Cardiac fibroblast (primary cell): Measurements from ENCODE around the gene LMX1B.

Source experiments
- DNase-seq, 2 donors: peaks; one replicate each; pipeline versions ENCODE4 v3.0.0 to v3.0.0-alpha.2; 2010; ENCODE audit warnings: low read depth in 2 of 2
- H3K4me3 ChIP-seq, 2 donors: replicated peaks in 1 of 2; 1 replicate in 1 of 2; 2 replicates in 1 of 2; pipeline ENCODE4 v1.5.1; 2011; ENCODE audit warnings: low read depth in 2 of 2, low read length in 2 of 2, mild to moderate bottlenecking in 2 of 2, moderate library complexity in 1 of 2
- TF ChIP-seq, protein P1 (sequence below): IDR thresholded peaks from one replicate; pipeline ENCODE4 v1.5.1; 2011; ENCODE audit warnings: low read depth, mild to moderate bottlenecking, low read length, inconsistent platforms

LMX1B gene

DNA sequence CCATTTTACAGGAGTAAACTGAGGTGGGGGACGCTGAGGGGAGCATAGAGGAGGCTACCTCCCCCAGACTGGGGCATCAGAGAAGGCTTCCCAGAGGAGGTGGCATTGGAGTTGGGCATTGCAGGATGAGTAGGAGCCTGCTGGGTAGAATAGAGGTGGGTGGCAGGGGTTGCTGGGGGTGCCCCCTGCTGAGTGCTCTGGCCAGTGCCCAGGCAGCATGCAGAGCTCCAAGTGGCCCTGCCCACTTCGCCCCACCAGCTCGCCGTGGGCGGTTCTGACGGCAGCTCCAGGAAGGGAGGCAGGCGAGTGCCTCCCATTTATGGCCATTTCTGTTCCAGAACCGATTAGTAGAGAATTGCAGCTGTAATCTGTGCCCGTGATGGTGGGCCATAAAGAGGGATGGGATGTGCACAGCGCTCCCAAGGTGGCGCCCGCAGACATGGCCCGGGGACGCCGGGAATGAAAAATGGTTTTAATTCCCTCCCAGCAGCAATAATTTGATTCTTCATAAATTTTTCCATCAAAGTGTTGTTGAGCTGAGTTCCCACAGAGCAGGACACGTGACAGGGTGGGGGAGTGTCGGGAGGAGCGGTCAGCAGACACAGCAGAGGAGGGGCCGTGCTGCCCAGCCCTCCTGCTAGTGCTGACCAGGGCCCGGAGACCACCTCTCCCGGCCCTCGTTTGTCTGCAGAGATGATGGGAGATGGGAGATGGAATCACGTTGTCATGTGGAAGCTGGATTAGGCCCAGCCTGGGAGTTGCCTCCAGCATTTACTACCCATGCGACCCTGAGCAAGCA lies 75.5 kb downstream of the LMX1B start:
- no peak for DNase-seq
- H3K4me3 ChIP-seq = no peak overlapping the region
- TF ChIP-seq, protein P1, sequence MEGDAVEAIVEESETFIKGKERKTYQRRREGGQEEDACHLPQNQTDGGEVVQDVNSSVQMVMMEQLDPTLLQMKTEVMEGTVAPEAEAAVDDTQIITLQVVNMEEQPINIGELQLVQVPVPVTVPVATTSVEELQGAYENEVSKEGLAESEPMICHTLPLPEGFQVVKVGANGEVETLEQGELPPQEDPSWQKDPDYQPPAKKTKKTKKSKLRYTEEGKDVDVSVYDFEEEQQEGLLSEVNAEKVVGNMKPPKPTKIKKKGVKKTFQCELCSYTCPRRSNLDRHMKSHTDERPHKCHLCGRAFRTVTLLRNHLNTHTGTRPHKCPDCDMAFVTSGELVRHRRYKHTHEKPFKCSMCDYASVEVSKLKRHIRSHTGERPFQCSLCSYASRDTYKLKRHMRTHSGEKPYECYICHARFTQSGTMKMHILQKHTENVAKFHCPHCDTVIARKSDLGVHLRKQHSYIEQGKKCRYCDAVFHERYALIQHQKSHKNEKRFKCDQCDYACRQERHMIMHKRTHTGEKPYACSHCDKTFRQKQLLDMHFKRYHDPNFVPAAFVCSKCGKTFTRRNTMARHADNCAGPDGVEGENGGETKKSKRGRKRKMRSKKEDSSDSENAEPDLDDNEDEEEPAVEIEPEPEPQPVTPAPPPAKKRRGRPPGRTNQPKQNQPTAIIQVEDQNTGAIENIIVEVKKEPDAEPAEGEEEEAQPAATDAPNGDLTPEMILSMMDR = no peak

DNA sequence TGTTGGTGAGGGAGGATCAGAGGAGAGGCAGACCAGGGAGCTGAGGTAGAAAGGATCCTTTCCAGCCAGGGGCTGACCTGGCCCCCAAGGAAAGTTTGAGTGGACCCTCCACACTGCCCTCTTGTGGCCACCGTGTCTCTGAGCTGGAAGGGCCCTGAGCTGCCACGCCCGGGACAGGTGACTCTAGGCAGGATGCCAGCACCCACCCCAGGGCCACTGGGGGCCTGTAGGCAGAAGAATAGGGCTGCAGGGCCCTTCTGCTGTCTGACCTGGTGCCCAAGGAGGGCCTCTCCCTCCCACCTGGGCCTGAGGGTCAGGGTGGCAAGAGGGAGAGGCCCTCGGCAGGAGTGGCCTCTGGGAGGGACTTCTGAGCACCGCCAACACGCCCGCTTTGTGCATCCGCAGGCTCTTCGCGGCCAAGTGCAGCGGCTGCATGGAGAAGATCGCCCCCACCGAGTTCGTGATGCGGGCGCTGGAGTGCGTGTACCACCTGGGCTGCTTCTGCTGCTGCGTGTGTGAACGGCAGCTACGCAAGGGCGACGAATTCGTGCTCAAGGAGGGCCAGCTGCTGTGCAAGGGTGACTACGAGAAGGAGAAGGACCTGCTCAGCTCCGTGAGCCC lies 76.8 kb downstream of the LMX1B start:
- TF ChIP-seq, protein P1 = peak; percentile 62
- no peak overlapping the region for H3K4me3 ChIP-seq
- DNase-seq = peak in 1 of 2 donors; percentile 13

DNA sequence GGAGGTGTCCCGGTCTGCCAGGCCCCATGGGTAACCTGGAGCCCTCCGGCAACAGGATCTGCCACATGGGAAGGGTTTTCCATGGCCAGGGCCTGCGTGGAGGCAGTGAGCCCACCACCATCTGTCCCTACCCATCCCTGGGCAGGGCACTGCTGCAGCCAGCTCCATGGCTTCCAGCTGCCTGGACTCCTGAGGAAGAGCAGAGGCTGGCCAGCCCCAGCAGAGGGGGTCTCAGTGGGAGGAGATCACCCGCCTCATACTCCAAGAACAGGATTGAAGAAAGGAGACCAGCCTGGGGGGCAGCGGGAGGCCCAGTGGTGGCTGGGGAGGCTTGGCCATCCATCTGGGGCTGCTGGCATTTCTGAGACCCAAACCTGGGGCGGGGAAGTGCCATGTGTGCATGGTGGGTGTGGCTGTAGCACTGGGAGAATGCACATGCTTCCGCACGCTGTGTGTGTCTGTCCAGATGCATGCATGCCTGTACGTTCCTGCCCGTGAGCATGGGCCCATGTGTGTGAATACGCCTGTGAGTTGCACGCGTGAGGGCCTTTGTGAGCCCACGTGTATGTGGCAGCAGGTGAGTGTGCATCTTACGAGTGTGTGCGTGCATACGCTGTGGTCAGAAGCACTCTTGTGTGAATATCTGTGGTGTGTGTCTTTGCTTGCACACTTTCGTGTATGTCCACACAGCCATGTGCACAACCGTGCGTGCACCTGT lies 78.5 kb downstream of the LMX1B start:
- TF ChIP-seq, protein P1 = no peak
- no peak overlapping the region for H3K4me3 ChIP-seq
- no peak for DNase-seq

DNA sequence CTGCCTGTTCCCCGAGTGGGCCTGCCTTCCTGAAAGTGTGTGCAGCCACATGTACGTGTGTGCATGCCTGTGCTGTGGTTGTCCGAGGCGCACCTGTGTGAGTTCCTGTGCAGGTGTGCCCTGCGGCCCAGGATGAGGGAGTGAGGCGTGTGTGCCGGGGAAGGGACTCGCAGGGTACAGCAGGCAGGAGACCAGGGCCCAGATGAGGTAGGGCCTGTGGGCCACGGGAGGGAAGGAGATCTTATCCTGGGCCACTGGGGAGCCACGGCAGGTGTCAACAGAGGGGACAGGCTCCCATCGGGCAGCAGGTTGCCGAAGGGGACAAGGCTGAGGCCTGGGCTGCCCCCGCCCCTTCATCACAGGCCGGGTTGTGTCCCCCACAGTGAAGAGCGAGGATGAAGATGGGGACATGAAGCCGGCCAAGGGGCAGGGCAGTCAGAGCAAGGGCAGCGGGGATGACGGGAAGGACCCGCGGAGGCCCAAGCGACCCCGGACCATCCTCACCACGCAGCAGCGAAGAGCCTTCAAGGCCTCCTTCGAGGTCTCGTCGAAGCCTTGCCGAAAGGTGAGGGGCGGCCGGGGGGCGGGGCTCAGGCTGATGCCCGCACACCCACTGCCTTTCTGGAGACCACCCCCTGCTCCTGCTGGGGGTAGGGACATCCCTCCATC lies 79.2 kb downstream of the LMX1B start:
- no peak overlapping the region for H3K4me3 ChIP-seq
- DNase-seq = no peak
- TF ChIP-seq, protein P1 = no peak

DNA sequence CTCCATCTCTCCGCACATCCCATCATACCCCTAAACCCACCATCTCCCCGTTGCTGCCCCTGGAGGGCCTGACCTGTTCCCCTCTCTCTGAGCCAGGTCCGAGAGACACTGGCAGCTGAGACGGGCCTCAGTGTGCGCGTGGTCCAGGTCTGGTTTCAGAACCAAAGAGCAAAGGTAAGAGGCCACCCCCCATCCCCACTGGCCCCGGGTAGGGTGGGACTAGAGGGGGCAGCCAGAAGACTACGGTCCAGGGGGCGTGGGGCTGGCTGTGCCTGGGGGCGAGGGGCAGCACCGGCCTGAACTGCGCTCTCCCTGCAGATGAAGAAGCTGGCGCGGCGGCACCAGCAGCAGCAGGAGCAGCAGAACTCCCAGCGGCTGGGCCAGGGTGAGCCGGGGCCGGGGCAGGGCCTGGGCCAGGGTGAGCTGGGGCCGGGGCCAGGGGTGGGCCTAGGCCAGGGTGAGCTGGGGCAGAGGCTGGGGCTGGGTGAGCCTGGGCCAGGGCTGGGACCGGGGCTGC lies 79.8 kb downstream of the LMX1B start:
- TF ChIP-seq, protein P1 = no peak
- H3K4me3 ChIP-seq = no peak overlapping the region
- no peak for DNase-seq
